ENCODE data around the gene DES.
A peak's percentile ranks its signal among the peaks of the same experiment; 100 is the strongest.

DNA sequence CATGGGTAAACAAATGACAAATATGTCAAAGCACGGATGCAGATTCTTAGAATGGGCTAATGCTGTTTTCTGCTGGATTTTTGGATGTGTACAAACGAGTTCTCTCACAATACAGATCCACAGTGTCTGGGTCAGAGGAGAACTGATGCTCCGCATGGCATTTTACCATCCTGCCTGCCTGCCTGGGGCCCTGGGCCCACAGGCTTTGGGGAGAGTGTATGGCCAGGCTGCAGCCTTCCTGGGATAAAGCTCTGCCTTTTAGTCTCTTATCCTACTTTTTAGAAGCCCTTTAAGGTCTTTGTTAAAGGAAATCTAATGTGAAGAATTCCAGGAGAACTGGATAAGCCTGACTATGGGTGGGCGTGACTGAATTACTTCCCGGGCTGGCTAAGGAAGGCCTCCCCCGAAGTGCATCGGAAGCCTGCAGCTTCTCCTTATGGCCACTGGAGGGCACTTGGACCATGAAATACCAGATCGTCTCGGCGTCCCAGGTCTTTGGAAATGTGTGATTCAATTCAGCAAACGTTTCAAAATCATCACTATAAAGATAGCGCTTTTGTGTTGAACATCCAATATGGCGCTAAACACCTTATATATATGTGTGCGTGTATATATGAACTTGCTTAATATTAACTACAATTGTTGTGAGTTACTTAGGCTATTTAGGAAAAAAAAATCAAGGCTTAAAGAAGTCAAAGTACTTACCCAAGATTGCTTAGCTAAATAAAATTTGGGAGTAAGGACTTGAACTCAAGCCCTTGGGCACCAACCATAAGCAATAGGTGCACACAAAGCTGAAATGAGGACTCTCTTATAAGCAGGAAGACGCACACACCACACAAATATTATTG lies 15.3 kb upstream of the DES start:
- TF ChIP-seq, protein P1, sequence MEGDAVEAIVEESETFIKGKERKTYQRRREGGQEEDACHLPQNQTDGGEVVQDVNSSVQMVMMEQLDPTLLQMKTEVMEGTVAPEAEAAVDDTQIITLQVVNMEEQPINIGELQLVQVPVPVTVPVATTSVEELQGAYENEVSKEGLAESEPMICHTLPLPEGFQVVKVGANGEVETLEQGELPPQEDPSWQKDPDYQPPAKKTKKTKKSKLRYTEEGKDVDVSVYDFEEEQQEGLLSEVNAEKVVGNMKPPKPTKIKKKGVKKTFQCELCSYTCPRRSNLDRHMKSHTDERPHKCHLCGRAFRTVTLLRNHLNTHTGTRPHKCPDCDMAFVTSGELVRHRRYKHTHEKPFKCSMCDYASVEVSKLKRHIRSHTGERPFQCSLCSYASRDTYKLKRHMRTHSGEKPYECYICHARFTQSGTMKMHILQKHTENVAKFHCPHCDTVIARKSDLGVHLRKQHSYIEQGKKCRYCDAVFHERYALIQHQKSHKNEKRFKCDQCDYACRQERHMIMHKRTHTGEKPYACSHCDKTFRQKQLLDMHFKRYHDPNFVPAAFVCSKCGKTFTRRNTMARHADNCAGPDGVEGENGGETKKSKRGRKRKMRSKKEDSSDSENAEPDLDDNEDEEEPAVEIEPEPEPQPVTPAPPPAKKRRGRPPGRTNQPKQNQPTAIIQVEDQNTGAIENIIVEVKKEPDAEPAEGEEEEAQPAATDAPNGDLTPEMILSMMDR (conservative IDR thresholded peaks at IDR 0.05; ENCODE audit: low read length), result peak; percentile 98
- TF ChIP-seq EZH2phosphoT487 (IDR thresholded peaks at IDR 0.05; ENCODE audit: borderline replicate concordance, low read depth, low read length), result no peak
